Prostate gland (tissue), 2 donors: Measurements from ENCODE around the gene TRPC4.

Experiments used
- CTCF ChIP-seq, 4 experiments: fragments of 200-600 bp in 2 of 4; fragments of 450-650 bp in 2 of 4; sonication (generic) in 2 of 4; IDR thresholded peaks; 1 replicate in 3 of 4; 2 replicates in 1 of 4; pipeline ENCODE4 v1.5.1; 2016 to 2019; ENCODE audit warnings: antibody characterized with exemption in 4 of 4, mild to moderate bottlenecking in 2 of 4, moderate library complexity in 2 of 4
- POLR2A ChIP-seq: fragments of 450-650 bp; IDR thresholded peaks from one replicate; pipeline ENCODE4 v1.6.1; 2016; ENCODE audit warnings: antibody characterized with exemption, mild to moderate bottlenecking

GRCh38 chr13:37701306-37701705 lies 168.3 kb downstream of the TRPC4 start:
- no peak for TF ChIP-seq CTCF (IDR thresholded peaks at IDR 0.05)
- no peak for TF ChIP-seq POLR2A
